PFSK-1 (cell line): Measurements from ENCODE around the gene DOK4.
A peak's percentile ranks its signal among the peaks of the same experiment; 100 is the strongest.

Experiments
- FOXP2 ChIP-seq: optimal IDR thresholded peaks from 2 replicates; pipeline ENCODE3; 2011; ENCODE audit warnings: borderline replicate concordance, control low read depth, inconsistent platforms; ENCODE audit not compliant: insufficient read depth; ENCODE audit errors: extremely low read length, extremely low read depth
- POLR2AphosphoS5 ChIP-seq: IDR thresholded peaks from 2 replicates; pipeline ENCODE4 v1.6.1; 2012; ENCODE audit warnings: low read depth, mild to moderate bottlenecking, control low read depth, low read length, moderate library complexity
- SIN3A ChIP-seq: IDR thresholded peaks from 2 replicates; pipeline ENCODE4 v1.6.1; 2012; ENCODE audit warnings: mild to moderate bottlenecking, low read length, moderate library complexity, borderline replicate concordance; ENCODE audit not compliant: insufficient read depth
- TAF1 ChIP-seq: IDR thresholded peaks from 2 replicates; pipeline ENCODE4 v1.6.1; 2012; ENCODE audit warnings: low read length, control low read depth, borderline replicate concordance; ENCODE audit not compliant: insufficient read depth
- TF ChIP-seq, protein P1 (sequence below), 2 experiments: IDR thresholded peaks; 2 replicates each; pipeline versions ENCODE4 v1.6.1 to v1.8.0; 2011 to 2012; ENCODE audit warnings: low read depth in 2 of 2, low read length in 2 of 2, control low read depth in 1 of 2, inconsistent platforms in 1 of 2, mild to moderate bottlenecking in 1 of 2, moderate library complexity in 1 of 2; ENCODE audit not compliant: insufficient read depth in 1 of 2

The DOK4 gene

DNA sequence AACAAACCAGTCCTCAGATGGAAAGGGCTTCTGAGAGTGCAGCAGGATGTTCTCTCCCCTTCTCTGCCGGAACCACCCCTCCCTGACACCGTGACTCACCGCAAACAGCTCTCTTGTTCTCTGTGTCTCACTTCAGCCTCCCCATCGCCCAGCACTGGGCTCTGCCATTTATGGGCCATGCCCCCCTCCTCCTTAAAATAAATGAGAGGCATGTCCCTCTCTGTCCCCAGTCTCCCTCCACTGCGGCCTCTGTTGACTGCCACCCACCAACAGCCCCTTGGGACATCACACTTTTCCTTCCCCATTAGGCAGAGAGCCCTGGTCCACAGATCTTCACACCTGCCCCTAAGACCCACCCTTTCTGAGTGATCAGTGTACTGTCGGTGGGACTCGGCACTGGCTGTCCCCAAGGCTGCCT is 43.8 kb upstream of the DOK4 start:
- TF ChIP-seq SIN3A: no peak
- TF ChIP-seq TAF1: 0 out of 2 replicates have a peak, but pooled peaks have one; percentile 30

DNA sequence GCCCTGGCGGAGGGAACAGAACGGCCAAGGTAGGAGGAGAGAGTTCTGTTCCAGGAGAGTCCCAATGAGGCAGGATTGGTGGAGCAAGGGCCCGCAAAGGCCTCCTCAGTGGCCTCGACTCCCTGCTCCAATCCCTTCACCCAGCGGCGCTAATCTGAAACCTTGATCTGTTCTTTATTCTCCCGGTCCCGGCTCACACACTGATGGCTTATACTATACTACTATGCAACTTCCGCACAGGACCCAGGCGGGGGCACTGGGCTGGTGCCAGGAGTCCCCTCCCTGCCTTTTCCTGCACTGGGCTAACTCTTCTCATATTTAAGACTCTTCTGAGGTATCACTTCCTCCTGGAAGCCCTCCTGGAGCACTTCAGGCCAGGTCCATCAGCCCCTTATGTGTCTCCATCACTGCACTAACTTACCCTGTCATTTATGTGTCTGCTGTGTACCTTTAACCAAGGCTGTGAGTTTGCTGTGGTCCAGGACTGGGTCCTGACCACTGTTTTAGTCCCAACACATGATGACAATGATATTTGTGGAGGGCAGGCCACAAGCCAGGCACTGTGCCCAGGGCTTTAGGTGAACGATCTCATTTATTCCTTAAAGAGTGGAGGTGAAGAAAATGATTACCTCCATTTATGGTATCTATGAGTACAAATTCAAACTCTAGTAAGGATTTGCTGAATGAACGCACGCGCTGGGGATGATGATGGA is 43.3 kb upstream of the DOK4 start:
- TF ChIP-seq TAF1 (no peak), POLR2AphosphoS5 (no peak), SIN3A (0 out of 2 replicates have a peak, but pooled peaks have one; percentile 20)

DNA sequence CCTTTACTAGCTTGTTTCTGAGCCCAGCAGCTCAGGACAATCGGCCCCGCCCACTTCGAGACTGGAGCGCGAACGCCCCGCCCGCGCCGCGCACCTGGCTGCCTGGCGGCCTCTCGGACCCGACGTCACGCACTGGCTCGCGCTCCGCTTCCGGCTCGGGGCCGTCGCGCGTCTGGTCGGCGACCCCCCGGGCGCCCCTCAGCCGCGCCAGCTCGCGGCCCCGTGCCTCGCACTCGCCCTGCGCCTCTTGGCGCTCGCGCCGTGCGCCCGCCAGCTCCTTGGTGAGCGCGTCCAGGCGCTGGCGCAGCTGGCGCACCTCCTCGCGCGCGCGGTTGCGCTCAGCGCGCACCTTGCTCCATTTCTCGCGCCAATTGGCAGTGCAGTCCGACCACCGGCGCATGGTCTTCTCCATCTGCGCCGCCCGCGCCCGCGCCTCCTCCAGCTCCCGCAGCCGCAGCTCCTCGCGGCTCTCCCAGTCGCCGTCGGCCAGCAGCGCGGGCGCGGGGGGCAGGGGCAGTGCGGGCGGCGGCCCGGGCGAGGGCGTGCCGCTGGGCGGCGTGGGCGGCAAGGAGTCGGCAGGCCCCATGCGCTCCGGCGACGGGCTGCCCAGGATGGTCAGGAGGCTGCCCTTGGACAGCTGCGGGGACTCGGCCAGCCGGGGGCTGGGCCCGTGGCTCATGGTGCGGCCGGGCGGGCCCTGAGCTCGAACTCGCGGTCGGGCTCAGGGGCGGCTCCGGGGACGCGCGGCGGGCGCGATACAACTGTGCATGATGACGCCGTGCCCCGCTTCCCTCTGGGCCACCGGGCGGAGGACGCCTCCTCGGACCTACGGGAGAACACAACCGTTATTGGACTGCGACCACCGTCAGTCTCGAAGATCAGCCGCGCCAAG is 42.5 kb upstream of the DOK4 start:
- TF ChIP-seq POLR2AphosphoS5: no peak
- TF ChIP-seq, protein P1, sequence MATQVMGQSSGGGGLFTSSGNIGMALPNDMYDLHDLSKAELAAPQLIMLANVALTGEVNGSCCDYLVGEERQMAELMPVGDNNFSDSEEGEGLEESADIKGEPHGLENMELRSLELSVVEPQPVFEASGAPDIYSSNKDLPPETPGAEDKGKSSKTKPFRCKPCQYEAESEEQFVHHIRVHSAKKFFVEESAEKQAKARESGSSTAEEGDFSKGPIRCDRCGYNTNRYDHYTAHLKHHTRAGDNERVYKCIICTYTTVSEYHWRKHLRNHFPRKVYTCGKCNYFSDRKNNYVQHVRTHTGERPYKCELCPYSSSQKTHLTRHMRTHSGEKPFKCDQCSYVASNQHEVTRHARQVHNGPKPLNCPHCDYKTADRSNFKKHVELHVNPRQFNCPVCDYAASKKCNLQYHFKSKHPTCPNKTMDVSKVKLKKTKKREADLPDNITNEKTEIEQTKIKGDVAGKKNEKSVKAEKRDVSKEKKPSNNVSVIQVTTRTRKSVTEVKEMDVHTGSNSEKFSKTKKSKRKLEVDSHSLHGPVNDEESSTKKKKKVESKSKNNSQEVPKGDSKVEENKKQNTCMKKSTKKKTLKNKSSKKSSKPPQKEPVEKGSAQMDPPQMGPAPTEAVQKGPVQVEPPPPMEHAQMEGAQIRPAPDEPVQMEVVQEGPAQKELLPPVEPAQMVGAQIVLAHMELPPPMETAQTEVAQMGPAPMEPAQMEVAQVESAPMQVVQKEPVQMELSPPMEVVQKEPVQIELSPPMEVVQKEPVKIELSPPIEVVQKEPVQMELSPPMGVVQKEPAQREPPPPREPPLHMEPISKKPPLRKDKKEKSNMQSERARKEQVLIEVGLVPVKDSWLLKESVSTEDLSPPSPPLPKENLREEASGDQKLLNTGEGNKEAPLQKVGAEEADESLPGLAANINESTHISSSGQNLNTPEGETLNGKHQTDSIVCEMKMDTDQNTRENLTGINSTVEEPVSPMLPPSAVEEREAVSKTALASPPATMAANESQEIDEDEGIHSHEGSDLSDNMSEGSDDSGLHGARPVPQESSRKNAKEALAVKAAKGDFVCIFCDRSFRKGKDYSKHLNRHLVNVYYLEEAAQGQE (IDR thresholded peaks at IDR 0.05; ENCODE audit: insufficient read depth in 1 of 2, low read depth in 2 of 2, low read length in 2 of 2): no peak
- TF ChIP-seq FOXP2: no peak
- no peak for TF ChIP-seq TAF1
- no peak for TF ChIP-seq SIN3A

DNA sequence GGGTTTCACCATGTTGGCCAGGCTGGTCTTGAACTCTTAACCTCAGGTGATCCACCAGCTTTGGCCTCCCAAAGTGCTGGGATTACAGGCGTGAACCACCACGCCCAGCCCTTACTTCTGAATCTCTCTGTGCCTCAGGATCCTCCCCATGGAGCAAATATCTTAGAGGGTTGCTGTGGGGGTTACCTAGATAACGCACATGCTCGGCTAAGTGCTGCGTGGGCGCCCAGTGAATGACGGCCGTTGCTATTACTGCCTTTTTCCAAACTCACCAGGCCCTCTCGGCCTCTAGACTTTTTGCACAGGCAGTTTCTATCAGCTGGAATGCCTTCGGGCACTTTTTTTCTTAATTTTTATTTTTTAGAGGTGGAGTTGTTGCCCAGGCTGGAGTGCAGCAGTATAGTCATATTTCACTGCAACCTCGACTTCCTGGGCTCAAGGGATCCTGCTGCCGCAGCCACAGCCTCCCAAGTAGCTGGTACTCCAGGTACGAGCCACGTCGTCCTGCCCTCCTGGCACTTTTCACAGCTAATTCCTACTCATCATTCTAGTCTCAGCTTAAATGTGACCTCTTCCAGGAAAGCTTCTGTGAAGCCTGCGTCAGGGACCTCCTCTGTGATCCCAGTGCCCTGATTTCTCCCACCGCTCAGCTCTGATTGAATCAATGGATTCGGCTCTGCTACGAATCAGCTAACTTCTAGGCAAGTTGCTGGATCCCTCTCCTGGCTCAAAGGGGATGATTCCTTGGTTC is 41.5 kb upstream of the DOK4 start:
- TF ChIP-seq SIN3A (no peak), TAF1 (no peak), POLR2AphosphoS5 (no peak), FOXP2 (no peak)
- TF ChIP-seq, protein P1 (IDR thresholded peaks at IDR 0.05; ENCODE audit: insufficient read depth in 1 of 2, low read depth in 2 of 2, low read length in 2 of 2): no peak

DNA sequence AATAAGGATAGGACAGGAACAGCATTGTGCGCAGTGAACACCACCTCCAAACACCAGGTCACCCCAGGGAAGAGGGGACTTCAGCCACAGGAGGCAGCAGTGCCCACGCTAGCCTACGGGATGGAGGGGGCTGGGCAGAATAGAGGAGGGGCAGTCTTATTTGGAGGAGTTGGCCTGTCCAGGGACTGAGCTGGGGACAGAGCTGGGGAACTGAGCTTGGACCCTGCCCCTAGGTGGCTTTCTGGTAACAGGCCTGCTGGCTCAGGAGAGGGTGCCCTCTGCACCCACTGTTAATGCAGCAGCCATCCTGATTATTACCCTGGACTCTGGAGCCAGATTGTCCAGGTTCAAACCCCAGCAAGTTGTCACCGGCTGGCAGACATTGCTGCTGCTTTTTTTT is 40.7 kb upstream of the DOK4 start:
- TF ChIP-seq POLR2AphosphoS5 (no peak), TAF1 (no peak), SIN3A (no peak), FOXP2 (no peak)
- TF ChIP-seq, protein P1 (IDR thresholded peaks at IDR 0.05; ENCODE audit: insufficient read depth in 1 of 2, low read depth in 2 of 2, low read length in 2 of 2): no peak

DNA sequence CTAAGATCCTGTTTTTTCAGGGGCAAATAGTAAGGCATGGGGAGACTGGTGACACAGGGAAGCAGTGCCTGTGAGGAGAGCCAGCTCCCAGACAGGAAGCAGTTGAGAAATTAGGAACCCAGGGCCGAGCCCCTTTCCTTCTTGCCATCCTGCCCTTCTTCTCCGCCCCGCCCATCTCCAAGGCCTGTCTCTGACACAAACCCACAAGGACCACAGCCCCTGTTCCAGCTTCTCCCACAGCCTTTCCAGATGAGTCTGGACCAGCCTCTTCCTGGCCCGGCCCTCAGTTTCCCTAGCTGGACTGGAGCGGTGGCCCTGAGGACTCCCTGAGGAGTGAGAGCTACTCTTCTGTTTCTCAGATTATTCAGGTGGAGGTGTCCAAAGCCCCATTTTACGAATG is 40.2 kb upstream of the DOK4 start:
- TF ChIP-seq SIN3A: no peak
